ENCODE data around the gene WDR64.

GRCh38 chr1:241632987-241633386 lies 19.1 kb upstream of the WDR64 start:
- no peak for TF ChIP-seq CTCF (IDR thresholded peaks at IDR 0.05)
- no peak for TF ChIP-seq POLR2A (IDR thresholded peaks at IDR 0.05)
- TF ChIP-seq EP300 (IDR thresholded peaks at IDR 0.05): no peak

All from ovary (tissue), 3 donors.